Hypothalamus (tissue), 51 donors: ENCODE data around the gene C10orf95.
A peak's percentile ranks its signal among the peaks of the same experiment; 100 is the strongest.

Source experiments
- DNase-seq, 51 donors: peaks; one replicate each; lab custom pipeline; 2025; lab: John Stamatoyannopoulos, UW

The C10orf95 gene

GRCh38 chr10:102405108-102405571 is 46.2 kb downstream of the C10orf95 start:
- no peak for DNase-seq

GRCh38 chr10:102404361-102405107 is 46.8 kb downstream of the C10orf95 start:
- no peak for DNase-seq

GRCh38 chr10:102403115-102403514 is 48.2 kb downstream of the C10orf95 start:
- no peak for DNase-seq

- DNase-seq: no peak
Measured at GRCh38 chr10:102402512-102402896, 48.8 kb downstream of the C10orf95 start.

GRCh38 chr10:102401735-102402511 is 49.4 kb downstream of the C10orf95 start:
- DNase-seq: no peak

GRCh38 chr10:102401342-102401654 is 50.0 kb downstream of the C10orf95 start:
- DNase-seq: no peak

- no peak for DNase-seq
Measured at GRCh38 chr10:102400598-102401341, 50.6 kb downstream of the C10orf95 start.

GRCh38 chr10:102400076-102400475 is 51.3 kb downstream of the C10orf95 start:
- DNase-seq: peak in 1 of 51 donors; percentile 29
